Jurkat, Clone E6-1 (cell line): ENCODE results near the gene METTL25B.
"Not testable (repeated sequence)": the region's sequence is repeated elsewhere in the genome, so short reads cannot be mapped to it uniquely, and the experiment has no call there.

Experiments used
- DNase-seq: peaks from one replicate; pipeline ENCODE4 v3.0.0-alpha.2; 2011; ENCODE audit warnings: low read depth, low spot score
- H3K4me3 ChIP-seq: 2 replicates; pipeline ENCODE4 v1.5.1; 2011; ENCODE audit warnings: mild to moderate bottlenecking, low read length, control low read depth, moderate library complexity

The METTL25B gene

DNA sequence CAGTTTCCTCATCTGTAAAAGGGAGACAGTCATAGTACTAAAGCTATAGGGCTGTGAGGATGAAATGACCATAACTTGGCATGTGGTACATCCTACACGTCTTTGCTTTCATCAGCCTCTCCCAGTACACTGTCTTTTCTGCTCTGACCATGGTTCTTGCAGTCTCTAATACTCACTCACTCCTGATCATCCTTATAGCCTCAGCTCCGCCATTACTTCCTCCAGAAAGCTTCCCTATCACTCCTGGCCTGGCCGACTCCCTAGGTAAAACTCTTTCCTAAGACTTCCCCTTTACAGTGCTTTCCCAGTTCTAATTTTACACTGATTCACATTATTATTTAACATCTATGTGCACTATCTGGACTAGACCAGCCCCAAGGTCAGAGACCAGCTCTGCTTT is 17.6 kb downstream of the METTL25B start:
- no peak overlapping the region for H3K4me3 ChIP-seq
- no peak for DNase-seq

DNA sequence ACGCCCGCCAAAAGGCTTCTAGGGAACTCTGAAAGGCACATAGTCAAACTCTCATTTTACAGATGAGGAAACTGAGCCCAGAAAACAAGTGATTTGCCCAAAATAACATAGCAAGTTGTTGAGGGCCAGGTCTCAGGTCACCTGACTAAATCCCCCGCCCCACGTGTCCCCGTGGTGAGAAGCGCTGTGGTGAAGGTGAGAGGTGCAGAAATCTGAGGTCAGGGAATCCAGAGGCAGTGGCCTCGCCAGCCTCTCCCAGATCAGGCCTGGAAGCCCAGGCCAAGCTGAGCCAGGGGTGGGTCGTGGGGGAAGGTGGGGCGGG is 18.1 kb downstream of the METTL25B start:
- H3K4me3 ChIP-seq: no peak overlapping the region
- DNase-seq: no peak

DNA sequence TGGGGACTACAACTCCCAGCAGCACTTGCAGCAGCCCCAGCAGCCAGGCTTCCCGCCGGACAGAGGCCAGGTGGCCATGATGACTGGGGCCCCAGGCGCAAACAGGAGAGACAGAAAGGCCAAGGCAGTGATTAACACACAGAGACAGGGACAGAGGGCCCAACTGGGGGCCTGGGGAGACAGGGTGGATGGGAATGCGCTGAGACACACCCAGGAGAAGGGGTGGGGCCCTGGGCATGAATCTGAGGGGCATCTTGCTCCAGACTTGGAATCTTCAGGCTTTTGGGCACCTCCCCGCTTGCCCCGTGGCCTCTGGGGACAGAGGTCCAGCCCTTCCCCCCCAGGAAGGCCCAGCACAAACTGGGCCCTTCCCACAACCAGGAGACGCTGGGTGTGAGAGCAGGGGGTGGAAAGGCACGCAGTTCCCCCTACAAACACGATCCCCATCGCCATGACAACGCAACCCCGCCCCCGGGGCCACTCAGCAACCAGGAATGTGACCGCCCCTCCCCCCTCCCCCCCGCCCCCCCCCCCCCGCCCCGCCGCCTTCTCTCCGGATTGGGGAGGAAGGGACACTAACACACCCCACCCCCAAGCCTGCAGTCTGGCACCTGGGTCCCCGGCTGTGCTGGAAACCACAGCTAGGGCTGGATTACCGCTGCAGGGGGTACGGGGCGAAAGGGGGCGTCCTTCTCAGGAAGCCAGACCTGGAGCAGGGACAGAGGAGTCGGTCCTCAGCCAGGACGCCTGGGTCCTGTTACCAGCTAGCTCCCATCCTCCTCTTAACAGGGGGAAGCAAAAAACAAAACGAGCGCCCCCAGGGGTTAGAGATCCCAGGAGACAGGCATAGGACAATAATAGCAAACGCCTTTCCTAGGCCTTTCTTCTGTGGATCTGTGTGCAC is 18.7 kb downstream of the METTL25B start:
- peak overlapping the region; percentile 98 for H3K4me3 ChIP-seq
- DNase-seq: peak; percentile 68

DNA sequence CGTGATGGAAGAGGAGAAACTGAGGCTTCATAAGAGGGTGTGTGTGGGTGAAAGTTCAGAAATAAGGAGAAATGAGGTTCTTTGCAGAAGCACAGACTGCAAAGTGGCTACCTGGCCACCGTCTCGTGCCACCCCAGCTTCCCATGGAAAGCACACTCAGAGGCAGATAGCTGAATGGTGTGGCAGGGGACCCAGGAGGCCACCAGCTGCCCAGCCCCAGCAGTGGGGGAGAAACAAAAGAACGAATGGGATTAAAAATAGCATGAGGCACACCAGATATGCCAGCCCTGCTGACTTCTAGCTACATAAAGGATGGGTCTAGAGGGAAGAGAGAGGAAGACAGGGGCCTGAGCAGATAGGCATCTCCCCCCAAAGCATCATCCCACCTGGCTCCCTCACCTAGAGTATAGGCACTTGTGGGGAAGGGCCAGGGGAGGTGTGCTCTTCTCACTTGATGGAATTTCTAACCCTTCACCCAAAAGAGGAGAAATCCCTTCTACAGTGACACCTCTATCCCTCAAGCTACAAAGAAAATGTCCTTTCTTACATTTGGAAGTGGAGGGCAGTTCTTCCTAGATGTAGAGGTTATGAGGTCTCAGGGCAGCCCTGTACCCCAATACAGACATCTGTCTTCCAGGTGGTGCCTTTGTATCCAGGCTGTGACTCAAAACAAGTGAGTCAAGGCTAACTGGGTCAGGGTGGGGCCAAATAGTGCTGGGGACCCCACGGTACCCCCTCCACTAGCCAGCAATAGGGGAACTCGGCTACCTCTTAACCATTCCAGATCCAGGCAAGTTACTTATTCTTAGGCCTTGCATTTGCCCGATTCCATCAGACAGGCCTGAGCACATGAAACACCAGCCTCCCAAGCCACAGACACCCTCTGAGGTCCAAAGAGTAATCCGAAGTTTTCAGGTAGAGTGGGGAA is 19.7 kb downstream of the METTL25B start:
- DNase-seq: no peak

DNA sequence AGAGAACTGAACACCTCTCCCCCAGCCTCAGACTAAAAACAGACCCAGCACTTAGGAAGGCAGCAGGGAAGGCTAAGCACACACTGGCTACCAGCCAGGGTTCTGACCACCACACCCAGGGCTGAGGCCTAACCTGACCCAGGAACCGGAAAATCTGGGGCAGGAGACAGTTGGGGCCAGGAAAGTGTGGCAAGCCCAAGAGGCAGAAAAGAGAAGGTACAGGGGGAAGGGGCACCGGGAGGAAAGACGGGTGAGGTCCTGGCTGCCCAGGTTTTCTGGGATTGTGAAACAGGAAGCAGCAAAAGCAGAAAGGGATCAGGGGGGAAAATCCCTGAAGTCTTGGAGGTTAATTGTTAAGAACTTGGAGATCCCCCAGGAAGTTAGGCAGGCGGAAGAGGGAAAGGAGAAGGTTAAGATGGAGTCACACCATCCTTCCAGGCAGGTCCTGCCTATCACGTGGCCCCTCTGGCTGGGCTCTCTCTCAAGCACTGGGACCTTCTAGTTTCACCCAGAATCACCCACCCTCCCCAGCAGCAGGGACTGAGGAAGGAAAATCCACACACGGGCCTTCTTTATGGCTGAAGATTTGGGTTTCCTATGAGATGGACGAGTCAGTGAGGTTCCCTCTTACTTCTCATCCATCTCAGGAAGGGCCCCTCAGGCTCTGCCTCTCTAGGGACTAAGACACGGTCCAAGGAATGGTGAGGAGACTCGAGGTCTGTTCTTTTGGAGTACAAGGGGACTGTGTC is 20.6 kb downstream of the METTL25B start:
- no peak for DNase-seq
- peak overlapping the region; percentile 98 for H3K4me3 ChIP-seq

More for the DNA sequence above, 19.7 kb downstream of the METTL25B start:
- H3K4me3 ChIP-seq: peak overlapping the region; percentile 98

DNA sequence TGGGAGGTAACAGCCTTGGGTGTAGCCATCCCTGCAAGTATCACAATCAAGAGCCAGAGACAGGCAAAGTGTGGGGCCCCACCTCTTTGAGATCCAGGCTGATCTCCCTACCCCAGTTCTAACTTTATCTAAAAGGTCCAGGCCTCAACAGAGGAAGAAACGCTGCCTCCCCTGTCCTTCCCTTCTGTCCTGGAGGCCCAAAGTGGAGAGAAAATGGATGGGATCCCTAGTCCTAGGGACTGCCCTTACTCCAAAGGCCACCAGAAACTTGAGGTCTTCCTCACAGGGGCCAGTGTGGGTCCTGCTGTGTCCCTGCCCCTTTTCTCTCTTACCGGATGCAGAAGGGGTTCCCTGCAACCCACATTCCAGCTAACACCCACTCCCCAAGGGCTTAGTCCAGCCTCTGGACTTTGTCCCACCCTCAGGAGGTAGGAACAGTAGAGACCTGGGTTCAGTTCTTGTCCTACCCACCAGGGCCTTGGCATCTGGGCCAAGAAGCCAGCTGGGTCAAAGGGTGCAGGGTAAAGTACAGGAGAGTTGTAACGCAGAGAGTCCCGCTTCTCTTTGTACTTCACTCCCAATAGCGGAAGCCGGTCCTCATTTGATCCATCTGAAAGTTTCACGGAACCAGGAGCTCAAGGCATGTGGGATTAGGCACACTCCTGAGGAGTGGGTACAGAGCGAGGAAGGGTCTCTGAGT is 21.3 kb downstream of the METTL25B start:
- peak overlapping the region; percentile 98 for H3K4me3 ChIP-seq
- no peak for DNase-seq

DNA sequence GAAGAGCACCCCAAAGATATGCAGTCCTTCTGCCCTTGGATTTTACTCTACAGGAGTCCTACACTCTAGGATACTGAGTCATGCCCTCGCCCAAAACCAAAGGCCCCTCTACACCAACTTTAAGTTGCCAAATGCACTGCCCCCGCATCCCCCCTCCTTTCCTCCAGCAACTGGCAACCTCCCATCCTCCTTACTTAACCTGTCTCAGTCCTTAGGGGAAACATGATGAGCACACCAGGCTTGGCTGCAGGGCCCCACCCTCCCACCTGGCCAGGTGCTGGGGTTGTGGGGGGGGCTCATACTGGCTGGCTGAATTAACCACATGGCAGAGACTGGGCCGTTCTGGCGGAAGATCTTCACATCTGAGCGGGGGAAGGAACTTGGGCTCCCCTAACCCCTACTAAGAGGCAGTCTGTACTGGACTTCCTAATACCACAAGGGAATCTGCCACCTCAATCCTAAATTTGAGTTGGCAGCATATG is 22.0 kb downstream of the METTL25B start:
- DNase-seq: no peak
- peak overlapping the region; percentile 98 for H3K4me3 ChIP-seq

DNA sequence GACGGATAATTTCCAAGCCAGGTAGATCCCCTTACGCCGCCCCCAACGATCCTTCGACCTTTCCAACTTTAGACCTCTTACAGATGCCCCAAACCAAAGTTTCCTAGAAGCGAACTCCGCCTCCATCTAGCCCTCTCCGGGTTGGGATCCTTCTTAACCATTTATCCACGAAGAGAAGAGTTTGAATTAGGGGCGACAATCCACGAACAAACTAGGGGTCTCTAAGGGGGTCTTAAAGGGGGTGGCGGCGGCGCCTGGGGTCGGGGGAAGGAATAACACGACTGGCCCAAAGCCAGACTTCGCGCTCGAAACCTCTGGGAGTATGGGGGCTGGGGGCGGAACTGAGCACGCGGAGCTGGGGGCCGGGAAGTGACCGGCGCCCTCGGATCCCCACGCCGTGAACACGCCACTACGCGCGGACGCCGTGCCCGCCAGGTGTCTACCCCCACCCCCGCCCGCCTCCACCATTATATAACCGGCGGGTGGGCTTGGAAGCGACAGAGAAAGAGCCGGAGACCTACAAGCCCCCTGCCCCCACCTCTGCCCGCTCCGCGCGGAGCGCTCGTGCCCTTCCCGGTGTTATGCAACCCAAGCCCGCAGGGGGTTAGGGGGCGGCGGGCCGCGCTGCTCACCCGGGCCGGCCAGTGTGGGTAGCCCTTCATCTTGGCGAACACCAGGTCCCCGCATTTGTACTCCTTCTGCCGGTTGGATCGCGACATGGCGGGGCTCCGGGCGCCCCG is 22.6 kb downstream of the METTL25B start:
- DNase-seq: no peak
- H3K4me3 ChIP-seq: peak overlapping the region; percentile 98

DNA sequence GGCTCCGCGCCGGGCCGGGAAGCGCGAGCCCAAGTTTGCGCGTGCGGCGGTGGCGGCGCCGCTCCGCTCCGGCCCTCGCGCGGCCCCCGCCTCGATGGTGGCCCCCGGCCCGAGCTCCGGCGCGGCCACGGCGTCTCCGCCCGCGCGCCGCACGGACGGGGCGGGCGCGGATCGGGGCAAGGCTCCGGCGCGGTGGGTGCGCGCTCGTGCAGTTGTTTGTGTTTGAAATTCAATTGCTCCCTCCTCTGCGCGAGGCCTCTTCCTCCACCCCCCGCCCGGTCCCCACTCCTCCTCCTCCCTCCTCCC is 23.1 kb downstream of the METTL25B start, which contains the start of gene HDGF:
HDGF (minus strand) TSS at position 225 of the 306 bp plus-strand sequence. CDS start 246 bp downstream, outside the sequence.
- DNase-seq: no peak
- H3K4me3 ChIP-seq: peak within 1 kb of the TSS; percentile 98

DNA sequence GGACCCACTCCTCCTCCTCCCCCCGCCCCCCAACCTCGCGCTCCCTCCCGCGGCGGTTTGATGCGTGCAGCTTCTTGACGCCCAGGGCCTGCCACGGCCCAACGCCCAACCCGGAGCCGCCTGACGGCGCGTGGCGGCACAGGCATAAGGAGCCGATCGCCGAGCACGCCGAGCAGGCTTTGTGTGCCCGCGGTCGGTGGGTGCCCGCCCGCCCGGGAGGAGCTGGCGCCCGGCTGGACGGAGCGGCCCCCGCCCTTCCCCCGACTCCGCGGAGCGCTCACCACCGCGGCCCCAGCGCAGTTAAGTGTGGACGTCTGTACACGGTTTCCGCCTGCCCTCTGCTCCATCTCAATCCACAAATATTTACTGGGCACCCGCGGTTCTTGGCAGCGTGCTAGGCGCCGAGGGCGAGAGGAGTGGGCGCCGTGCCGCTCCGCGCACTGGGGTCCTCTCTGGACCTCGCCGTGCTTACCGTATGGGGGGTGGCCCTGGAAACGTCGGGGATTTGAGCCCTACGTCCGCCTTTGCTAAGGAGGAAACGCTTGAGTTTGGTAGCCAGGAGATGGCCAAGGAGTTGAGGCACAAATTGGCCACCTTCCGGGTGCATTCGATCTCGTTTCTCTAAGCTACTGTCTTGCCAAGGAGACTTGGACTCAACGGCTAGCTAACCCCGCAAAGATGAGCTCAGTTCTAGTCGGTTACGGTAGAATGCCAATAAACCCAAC is 23.6 kb downstream of the METTL25B start:
- H3K4me3 ChIP-seq: peak overlapping the region; percentile 98
- DNase-seq: peak; percentile 96

DNA sequence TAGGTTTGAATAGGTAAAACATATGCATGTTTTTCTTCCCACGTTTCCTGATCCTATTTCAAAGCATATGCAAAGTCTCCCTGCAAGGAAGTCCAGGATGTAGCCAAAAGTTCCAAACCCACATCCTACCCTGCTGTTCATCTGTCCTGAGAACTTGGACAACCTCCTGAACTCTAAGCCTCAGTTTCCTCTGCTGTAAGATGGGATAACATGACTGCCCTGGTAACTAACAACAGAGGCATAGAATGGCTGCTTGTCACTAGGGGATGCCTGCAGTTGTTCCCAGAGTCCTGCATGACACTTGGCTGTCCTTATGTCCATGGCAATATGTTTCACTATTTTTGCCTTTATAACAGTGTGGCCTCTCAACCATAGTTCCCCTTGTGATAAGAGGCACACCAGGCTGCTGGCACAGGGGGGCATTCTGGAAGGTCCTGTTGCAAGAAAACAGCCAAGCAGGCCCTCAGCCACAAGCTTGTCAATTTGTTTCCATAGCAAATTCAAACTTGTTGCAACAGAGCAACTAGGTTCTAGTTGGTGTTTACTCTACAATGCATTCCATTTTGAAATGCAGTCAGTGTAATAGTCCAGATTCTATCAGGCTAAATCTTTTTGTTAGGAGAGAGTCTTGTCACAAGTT is 24.7 kb downstream of the METTL25B start:
- no peak for DNase-seq
- H3K4me3 ChIP-seq: peak overlapping the region; percentile 98

DNA sequence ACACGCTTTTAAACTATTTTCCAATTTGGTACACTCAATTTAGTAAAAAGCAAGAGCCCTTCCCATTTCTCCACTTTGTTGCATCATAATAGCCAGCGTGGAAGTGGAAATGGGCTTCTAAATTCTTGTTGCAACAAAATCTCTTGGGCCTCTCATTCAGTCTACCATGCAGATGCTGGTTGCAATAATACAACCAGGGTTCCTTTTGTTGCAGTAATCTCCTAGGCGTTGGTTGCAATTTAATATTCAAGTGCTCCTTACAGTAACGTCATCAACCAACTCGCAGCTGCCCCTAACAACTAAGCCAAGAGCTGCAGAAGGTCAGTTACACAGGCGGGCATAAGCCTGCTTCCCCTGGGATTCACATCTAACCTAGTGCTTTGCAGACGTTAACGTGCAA is 25.9 kb downstream of the METTL25B start:
- no peak overlapping the region for H3K4me3 ChIP-seq
- no peak for DNase-seq

DNA sequence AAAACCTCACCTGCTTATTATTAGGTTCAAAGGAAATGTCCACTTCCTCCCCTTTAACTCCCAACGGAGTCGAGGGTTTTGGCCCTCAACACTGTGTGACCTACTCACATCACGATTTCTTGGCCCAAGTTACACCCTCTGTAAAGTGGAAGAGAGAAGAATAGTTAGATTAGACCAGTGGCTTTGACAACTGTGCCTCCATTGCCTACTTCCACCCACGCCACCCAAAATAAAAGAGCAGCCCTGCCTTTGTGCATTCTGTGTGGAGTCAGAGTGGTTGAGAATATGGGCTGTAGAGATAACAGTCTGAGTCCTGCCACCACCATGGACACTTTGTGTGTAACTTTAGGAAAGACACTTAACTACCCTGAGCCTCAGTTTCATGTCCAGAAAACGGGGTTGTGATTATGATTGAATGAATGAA is 27.3 kb downstream of the METTL25B start:
- H3K4me3 ChIP-seq: no peak overlapping the region
- DNase-seq: no peak

DNA sequence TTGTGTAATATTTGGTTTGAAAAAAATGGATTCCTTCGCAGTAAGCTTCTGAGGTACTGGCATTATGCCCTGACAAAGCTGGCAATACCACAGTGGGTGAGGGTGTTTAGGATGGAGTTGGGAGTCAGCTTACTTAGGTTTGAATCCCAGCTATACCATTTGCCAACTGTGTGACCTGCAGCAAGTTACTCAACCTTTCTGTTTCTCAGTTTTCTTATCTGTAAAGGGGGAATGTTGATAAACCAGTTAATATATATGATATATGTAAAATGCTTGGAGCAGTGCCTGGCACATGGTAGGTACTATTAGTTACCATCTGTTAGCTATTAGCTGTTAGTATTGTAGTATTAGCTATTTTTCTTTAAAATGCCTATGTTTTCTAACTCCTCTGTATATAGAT is 28.1 kb downstream of the METTL25B start:
- no peak for DNase-seq
- no peak overlapping the region for H3K4me3 ChIP-seq

DNA sequence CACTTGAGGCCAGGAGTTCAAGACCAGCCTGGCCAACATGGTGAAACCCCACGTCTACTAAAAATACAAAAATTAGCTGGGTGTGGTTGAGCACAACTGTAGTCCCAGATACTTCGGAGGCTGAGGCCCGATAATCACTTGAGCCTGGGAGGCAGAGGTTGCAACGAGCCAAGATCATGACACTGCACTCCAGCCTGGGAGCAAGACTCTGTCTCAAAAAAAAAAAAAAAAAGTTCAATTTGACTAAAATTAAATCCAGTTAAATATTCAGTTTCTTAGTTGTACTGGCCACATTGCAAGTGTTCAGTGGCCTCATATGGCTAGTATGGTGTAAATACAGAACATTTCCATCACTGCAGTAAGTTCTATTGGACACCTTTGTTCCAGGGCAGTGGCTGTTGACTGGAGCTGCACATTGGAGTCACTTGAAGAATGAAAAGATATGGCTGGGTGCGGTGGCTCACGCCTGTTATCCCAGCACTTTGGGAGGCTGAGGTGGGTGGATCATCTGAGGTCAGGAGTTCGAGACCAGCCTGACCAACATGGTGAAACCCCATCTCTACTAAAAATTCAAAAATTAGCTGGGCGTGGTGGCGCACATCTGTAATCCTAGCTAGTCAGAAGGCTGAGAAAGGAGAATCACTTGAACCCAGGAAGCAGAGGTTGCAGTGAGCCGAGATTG is 29.4 kb downstream of the METTL25B start:
- H3K4me3 ChIP-seq, DNase-seq: not testable (repeated sequence)

DNA sequence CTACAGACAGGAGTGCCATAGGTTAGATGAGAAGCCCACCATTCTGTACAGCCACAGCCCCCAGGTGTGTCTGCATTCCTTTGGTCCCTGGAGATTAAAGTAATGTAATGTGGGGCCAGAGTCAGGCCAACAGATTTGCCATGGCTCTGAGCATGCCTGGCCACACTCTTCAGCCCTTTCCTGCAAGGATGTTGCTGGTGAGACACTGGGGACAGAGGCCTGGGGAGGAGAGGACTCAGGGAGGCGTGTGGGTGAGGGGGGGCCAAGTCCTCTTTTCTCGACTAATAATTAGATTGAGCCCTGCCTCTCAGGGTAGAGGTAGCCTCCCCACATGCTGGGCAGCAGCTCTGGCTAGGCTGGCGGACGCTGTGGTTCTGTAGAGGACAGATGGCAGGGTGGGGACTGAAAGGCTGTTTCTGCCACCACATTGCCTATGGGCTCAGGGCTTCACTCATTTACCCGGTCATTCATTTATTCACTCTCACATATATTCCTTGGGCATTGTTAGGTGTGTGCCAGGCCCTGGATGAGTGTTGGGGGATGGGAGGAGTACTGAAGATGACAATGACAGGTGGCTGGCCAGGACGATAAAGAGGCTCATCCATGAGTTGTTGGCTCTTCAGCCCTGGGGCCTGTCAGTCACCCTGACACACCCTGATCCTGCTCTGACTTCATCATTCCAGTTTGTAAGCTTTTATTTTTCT is 32.0 kb downstream of the METTL25B start:
- no peak overlapping the region for H3K4me3 ChIP-seq
- DNase-seq: no peak
